ENCODE measurements around the gene KCNN3. TPM values are rescaled to one million over a fixed set of nuclear protein-coding genes. Genes with fewer than 3 reads are reported as not detected.

KCNN3 gene
- total RNA-seq, 1 donor from 2014 or later, result under 0.01 TPM

DNA sequence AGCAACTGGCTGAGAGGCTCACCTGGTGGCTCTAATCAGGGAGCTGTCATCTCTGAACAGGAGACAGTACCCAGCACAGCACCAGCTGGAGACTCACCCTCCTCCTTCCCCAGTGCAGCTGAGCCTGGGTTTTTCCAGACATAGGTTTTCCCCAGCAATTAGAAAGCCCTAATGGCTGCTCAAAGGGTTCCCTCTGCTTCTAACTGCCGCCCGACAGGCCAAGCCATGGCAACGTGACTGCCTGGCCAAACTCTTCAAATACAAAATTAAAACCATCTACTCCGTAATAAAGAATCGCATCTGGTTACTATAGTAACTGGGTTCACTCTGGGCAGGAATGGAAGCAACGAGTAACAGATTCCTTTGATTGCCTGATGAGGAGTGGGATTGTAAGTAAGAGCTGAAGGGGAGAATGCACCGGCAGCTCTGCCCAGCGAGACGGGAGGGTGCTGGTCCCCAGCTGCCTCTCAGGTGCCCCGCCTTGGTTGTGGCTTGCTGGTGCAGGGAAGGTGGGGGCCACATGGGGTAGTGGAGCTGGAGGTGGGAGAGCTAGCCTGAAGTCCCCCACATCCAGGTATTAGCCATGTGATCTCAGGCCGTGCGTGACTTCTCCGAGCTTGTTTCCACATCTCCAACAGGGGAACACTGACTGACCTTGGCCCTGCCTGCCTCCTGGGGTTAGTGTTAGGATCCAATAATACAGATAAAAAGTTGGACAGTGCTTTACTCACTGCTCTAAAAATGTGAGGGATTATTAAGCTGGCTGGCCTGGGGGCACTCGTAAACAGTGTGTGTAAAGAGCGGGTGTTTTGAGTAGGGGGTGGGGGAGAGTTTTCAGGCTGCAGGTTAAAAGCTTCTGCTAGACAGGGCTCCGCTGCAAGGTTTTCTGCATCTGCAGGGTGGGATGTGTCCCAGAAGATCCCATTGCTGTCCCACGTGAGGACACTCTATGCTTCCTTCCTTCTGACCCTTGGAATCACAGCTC lies 94.2 kb downstream of the KCNN3 start:
- DNase-seq (ENCODE audit: low read depth), result no peak
- TF ChIP-seq, protein P1, sequence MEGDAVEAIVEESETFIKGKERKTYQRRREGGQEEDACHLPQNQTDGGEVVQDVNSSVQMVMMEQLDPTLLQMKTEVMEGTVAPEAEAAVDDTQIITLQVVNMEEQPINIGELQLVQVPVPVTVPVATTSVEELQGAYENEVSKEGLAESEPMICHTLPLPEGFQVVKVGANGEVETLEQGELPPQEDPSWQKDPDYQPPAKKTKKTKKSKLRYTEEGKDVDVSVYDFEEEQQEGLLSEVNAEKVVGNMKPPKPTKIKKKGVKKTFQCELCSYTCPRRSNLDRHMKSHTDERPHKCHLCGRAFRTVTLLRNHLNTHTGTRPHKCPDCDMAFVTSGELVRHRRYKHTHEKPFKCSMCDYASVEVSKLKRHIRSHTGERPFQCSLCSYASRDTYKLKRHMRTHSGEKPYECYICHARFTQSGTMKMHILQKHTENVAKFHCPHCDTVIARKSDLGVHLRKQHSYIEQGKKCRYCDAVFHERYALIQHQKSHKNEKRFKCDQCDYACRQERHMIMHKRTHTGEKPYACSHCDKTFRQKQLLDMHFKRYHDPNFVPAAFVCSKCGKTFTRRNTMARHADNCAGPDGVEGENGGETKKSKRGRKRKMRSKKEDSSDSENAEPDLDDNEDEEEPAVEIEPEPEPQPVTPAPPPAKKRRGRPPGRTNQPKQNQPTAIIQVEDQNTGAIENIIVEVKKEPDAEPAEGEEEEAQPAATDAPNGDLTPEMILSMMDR (conservative IDR thresholded peaks at IDR 0.05; ENCODE audit: low read depth, low read length), result no peak

DNA sequence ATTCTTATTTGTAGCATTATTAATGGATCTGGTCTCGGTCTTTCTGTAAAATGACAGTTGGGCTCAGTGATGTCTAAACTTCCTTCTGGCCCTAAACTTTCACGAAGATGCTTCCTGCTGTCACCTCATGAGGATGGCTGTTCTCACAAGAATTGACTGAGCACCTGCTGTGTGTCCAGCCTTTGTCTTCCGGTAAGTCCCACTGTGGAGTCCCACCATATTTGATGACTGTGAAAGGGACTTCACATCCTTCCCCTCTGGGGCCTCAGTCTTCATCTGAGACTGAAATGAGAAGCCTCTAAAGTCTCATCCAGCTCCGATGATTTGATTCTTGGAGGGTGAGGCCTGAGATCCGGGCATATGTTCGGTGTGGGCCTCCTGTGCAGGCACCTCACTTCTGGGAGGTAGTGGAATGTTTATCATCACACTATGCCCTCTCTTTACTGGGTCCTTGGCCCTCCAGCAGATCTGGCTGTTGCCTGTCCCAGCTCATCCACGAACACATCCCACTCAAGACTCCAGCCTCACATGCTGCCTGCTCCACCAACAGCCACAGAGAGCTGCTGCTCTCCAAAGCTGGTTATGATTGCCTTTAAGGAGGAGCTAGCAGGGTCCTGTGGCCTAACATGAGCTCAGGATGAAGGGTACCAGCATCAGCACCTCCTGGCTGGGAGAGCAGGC lies 95.8 kb downstream of the KCNN3 start:
- no peak overlapping the region for H3K4me3 ChIP-seq (ENCODE audit: low read depth, low read length)
- TF ChIP-seq, protein P1 (conservative IDR thresholded peaks at IDR 0.05; ENCODE audit: low read depth, low read length), result no peak
- DNase-seq (ENCODE audit: low read depth), result no peak

More for the DNA sequence above, 94.2 kb downstream of the KCNN3 start:
- H3K4me3 ChIP-seq (ENCODE audit: low read depth, low read length), result no peak overlapping the region

DNA sequence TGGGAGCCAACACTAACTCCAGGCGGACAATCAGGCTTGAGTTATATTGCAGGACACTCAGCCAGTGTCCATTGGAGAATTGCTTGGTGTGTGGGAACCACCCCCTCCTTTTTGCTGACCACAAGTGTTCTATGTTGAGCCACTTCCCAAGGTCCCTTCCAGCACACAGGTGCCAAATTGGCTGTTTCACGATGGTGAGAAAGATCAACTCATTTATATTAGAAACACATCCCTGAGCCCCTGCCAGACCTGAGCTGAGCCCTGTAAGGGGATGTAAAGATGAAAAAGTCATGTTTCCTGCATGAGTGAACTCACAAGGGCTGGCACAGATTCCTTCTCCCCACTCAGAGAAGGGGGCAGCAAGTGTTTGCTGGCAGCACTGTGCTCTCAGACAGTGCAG lies 96.5 kb downstream of the KCNN3 start:
- no peak for DNase-seq (ENCODE audit: low read depth)
- H3K4me3 ChIP-seq (ENCODE audit: low read depth, low read length), result no peak overlapping the region
- TF ChIP-seq, protein P1 (conservative IDR thresholded peaks at IDR 0.05; ENCODE audit: low read depth, low read length), result no peak

DNA sequence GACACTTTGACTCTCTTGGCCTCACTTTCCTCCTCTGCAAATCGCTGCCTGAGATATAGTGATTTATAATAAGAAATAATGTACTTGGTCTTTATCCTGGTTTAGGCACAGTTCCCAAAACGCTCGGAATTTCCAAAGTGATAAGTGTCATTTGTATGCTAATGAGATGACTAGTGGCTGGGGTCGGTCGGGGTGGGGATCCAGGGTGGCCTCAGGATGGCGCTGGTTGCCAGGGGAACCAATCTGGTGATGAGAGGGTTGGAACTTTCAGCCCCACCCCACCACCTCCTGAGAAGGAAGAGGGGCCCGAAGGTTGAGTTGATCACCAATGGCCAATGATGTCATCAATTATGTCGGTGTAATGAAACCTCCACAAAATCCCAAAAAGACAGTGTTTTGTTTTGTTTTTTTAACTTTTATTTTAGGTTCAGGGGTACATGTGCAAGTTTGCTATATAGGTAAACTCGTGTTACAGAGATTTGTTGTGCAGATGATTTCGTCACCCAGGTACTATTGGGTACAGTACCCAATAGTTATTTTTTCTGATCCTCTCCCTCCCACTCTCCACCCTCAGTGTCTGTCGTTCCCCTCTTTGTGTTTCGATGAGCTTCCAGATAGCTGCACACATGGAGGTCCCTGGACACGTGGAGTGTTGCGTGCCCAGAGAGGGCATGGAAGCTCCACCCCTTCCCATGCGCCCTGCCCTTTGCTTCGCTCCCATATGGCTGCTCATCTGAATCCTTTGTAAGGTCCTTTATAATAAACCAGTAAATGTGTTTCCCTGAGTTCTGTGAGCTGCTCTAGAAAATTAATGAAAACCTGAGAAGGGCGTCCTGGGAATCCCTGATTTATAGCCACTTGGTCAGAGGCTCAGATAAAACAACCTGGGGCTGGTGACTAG lies 97.2 kb downstream of the KCNN3 start:
- TF ChIP-seq, protein P1 (conservative IDR thresholded peaks at IDR 0.05; ENCODE audit: low read depth, low read length), result no peak
- no peak for DNase-seq (ENCODE audit: low read depth)
- no peak overlapping the region for H3K4me3 ChIP-seq (ENCODE audit: low read depth, low read length)

DNA sequence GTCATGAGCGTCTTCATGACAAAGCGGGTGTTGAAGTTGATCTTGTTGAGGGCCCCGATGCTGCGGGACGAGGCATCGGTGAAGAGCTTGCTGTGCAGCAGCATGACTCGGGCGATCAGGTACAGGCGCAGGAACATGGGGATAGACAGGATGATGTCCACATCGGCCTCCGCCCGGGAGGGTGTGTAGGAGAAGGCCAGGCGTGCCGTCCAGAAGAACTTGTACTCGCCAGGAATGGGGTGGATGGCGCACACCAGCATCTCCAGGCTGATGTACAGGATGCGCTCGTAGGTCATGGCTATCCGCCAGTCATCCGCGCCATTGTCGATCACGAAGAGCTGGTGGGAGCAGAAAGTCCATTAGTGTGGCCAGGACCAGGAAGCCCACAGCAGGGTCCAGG lies 98.0 kb downstream of the KCNN3 start:
- H3K4me3 ChIP-seq (ENCODE audit: low read depth, low read length), result no peak overlapping the region
- no peak for DNase-seq (ENCODE audit: low read depth)
- TF ChIP-seq, protein P1 (conservative IDR thresholded peaks at IDR 0.05; ENCODE audit: low read depth, low read length), result no peak

DNA sequence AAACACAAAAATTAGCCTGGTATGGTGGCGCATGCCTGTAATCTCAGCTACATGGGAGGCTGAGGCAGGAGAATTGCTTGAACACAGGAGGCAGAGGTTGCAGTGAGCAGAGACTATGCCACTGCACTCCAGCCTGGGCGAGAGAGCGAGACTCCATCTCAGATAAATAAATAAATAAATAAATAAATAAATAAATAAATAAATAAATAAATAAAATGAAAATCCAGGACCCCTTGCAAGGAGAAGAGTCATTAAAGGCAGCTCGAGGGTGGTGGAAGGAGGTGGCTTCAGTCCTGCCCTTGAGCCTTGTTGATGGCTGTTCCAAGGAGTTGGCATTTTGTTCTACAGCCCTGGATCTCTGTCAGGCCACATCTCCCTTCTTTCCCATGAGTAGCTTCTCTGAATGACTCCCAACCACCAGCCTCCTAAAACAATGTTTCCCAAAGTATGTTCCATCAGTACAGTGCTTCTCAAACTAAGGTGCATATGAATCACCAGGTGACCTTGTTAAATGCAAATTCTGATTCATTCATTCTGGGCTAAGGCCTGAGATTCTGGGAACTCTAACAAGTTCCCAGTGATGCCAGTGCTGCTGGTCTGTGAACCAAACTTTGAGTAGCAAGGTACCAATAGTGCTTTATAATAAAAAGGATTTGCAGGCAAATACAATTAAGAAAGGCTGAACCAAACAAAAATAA lies 99.0 kb downstream of the KCNN3 start:
- TF ChIP-seq, protein P1 (conservative IDR thresholded peaks at IDR 0.05; ENCODE audit: low read depth, low read length), result no peak
- H3K4me3 ChIP-seq (ENCODE audit: low read depth, low read length), result no peak overlapping the region
- DNase-seq (ENCODE audit: low read depth), result no peak
